ENCODE measurements around the gene EFEMP1. TPM values are rescaled to one million over a fixed set of nuclear protein-coding genes. Genes with fewer than 3 reads are reported as not detected.
A peak's percentile ranks its signal among the peaks of the same experiment; 100 is the strongest.

EFEMP1 gene
- polyA plus RNA-seq, 1 experiment = 1,148 TPM

DNA sequence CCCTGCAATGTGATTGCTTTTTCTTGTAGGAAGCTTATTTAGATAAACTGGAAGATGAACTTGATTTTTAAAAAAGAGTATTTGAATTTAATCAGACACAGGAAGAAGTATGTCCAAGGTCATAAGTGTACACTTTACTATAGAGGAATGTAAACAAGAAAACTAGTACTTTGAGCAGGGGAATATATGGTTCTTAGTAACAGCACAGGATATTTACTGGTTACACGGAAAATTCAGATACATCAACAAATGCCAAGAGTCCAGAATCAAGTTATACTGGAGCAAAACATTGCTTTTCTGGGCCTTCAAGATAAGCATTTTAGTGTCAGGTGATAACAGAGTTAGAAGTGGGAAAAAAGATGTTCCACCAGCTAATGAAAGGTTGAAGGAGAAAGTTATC is 75.5 kb downstream of the EFEMP1 start:
- TF ChIP-seq, protein P1, sequence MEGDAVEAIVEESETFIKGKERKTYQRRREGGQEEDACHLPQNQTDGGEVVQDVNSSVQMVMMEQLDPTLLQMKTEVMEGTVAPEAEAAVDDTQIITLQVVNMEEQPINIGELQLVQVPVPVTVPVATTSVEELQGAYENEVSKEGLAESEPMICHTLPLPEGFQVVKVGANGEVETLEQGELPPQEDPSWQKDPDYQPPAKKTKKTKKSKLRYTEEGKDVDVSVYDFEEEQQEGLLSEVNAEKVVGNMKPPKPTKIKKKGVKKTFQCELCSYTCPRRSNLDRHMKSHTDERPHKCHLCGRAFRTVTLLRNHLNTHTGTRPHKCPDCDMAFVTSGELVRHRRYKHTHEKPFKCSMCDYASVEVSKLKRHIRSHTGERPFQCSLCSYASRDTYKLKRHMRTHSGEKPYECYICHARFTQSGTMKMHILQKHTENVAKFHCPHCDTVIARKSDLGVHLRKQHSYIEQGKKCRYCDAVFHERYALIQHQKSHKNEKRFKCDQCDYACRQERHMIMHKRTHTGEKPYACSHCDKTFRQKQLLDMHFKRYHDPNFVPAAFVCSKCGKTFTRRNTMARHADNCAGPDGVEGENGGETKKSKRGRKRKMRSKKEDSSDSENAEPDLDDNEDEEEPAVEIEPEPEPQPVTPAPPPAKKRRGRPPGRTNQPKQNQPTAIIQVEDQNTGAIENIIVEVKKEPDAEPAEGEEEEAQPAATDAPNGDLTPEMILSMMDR (IDR thresholded peaks at IDR 0.05; ENCODE audit: insufficient read depth, low read depth, low read length) = no peak
- no peaks in the 10 kb centered on the region for H3K27me3 ChIP-seq (ENCODE audit: control insufficient read depth, insufficient read depth, low read length)
- no peak overlapping the region for H3K4me3 ChIP-seq (ENCODE audit: low read depth, low read length)
- H3K36me3 ChIP-seq (ENCODE audit: control insufficient read depth, insufficient read depth, low read length) = no peaks in the 10 kb centered on the region
- ChIA-PET CTCF (interaction anchor here (1.3 kb wide), 1 partner anchor 113 kb away, joined by 3 read pairs; no protein-coding TSS in a partner anchor), POLR2A (no interaction called here)
- no peak for DNase-seq (ENCODE audit: low read depth)

DNA sequence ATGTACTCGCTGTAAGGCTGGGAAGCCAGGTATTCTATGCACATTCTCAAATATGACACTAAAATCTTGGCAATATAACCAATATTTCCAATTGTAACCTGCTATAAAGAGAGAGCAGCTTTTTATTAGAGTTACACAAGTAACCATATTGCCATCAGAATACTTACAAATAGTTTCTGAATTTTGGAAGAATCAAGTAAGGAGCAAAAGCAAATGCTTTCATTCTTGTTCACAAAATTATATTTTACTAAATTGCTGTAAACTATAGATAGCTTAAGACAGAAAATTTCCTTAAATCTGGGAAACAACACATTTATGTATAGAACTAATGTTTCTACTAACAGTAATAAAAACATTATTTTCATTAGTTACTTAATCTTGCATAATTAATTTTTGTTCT is 77.2 kb downstream of the EFEMP1 start:
- ChIA-PET CTCF (no interaction called here), POLR2A (no interaction called here)
- Histone ChIP-seq H3K27me3 (ENCODE audit: control insufficient read depth, insufficient read depth, low read length) (no peaks in the 10 kb centered on the region), H3K36me3 (ENCODE audit: control insufficient read depth, insufficient read depth, low read length) (no peaks in the 10 kb centered on the region), H3K4me3 (ENCODE audit: low read depth, low read length) (no peak overlapping the region)
- TF ChIP-seq, protein P1 (IDR thresholded peaks at IDR 0.05; ENCODE audit: insufficient read depth, low read depth, low read length) = no peak
- no peak for DNase-seq (ENCODE audit: low read depth)

DNA sequence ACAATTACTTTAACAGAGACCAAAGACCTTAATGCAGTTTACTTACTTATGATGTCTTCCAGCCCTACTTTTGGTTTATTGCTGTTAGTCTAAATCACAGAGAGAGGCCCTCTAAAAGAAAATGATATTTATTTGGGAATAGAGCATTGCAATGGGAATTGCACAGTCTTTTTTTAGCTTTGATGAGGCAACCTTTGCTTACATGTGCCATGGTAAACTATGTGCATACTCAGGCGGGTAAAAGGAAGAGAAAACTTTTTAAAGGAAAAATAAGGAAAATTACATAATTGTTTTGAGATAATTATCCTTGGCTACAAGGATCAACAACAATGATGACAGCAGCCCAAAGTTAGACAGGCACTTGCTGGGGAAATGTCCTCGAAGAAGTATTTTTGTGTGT is 78.6 kb downstream of the EFEMP1 start:
- POLR2A ChIA-PET = no interaction called here
- Histone ChIP-seq H3K4me3 (ENCODE audit: low read depth, low read length) (no peak overlapping the region), H3K36me3 (ENCODE audit: control insufficient read depth, insufficient read depth, low read length) (no peaks in the 10 kb centered on the region), H3K27me3 (ENCODE audit: control insufficient read depth, insufficient read depth, low read length) (no peaks in the 10 kb centered on the region)
- TF ChIP-seq, protein P1 (IDR thresholded peaks at IDR 0.05; ENCODE audit: insufficient read depth, low read depth, low read length) = no peak
- DNase-seq (ENCODE audit: low read depth) = no peak
- CTCF ChIA-PET = interaction anchor here (0.5 kb wide), 1 partner anchor 18 kb away, joined by 3 read pairs; no protein-coding TSS in a partner anchor

DNA sequence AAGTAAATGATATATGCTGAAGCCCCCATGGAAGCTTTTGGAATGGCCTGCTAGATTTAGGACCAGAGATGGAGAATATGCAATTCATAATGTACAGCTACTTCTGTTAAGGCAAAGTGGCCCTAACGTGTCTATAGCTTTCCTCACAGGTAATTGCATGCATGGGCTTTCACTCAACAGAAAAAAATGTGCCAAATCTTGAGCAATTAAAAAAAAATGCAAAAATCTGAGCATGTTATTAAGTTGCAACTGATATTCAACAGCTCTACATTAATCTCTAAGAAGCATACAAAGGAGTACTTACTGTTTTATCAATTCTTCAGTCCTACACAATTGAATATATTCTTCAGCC is 79.6 kb downstream of the EFEMP1 start:
- Histone ChIP-seq H3K4me3 (ENCODE audit: low read depth, low read length) (no peak overlapping the region), H3K27me3 (ENCODE audit: control insufficient read depth, insufficient read depth, low read length) (no peaks in the 10 kb centered on the region), H3K36me3 (ENCODE audit: control insufficient read depth, insufficient read depth, low read length) (no peaks in the 10 kb centered on the region)
- DNase-seq (ENCODE audit: low read depth) = no peak
- TF ChIP-seq, protein P1 (IDR thresholded peaks at IDR 0.05; ENCODE audit: insufficient read depth, low read depth, low read length) = no peak
- ChIA-PET CTCF (interaction anchor here (1.5 kb wide), 1 partner anchor 73 kb away, joined by 6 read pairs; no protein-coding TSS in a partner anchor), POLR2A (interaction anchor here (0.6 to 1.7 kb wide), 2 partner anchors 14 to 82 kb away, joined by 3 read pairs; no protein-coding TSS in a partner anchor)

DNA sequence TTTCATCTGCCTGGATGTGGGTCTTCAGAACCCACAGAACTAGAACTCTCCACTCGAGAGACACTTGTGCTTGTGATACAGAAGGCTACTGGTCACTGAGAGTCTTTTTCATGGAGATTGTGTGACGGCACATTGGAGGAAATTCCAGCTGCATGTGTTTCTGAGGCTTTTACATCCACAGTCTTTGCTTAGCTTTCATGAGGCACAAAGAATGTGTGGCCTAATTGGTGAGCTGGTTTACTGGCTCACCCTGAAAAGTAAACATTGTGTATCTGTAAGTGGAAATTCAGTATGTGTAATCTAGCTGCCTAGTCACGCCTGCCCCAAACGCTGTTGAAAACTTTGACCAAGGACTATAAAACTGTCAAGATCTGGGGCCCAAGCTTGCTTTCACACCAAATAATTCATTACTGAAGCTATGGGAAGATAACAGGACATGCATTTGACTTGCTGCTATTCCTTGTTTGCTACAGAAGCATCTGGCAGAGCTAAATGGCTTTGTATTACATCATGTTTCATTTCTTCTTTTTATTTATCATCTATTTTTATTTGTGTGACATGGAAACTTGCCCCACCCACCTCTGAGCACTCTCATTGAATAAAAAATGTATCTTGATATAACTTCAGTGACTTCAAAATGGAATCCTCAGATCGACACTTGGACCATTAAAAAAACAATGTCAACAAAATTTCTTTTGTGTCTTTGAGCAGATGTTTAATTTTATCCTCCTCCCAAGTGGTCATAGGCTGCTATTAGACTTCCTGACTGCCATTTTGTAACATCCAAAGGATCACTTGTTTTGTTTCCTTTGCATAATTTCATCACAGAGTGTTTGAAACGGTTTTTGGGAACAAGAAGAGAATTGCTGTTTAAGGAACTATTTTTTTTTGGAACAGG is 80.2 kb downstream of the EFEMP1 start:
- POLR2A ChIA-PET = interaction anchor here (0.8 to 1.7 kb wide), 3 partner anchors 19 to 149 kb away, joined by 3 to 5 read pairs (median 3); no protein-coding TSS in a partner anchor
- no peaks in the 10 kb centered on the region for H3K27me3 ChIP-seq (ENCODE audit: control insufficient read depth, insufficient read depth, low read length)
- peak; percentile 100 for DNase-seq (ENCODE audit: low read depth)
- TF ChIP-seq, protein P1 (IDR thresholded peaks at IDR 0.05; ENCODE audit: insufficient read depth, low read depth, low read length) = no peak
- CTCF ChIA-PET = interaction anchor here (0.6 to 1.5 kb wide), 7 partner anchors 39 to 163 kb away, joined by 3 to 6 read pairs (median 3); no protein-coding TSS in a partner anchor
- no peaks in the 10 kb centered on the region for H3K36me3 ChIP-seq (ENCODE audit: control insufficient read depth, insufficient read depth, low read length)
- H3K4me3 ChIP-seq (ENCODE audit: low read depth, low read length) = no peak overlapping the region

All from BJ (cell line).